CD8-positive, alpha-beta memory T cell (primary cell): Measurements from ENCODE around the gene GPC6. TPM values are rescaled to one million over a fixed set of nuclear protein-coding genes. Genes with fewer than 3 reads are reported as not detected.

ENCODE experiments used
- CTCF ChIA-PET: fragments of 350-600 bp; sonication (Branson Sonifier 250); formaldehyde crosslinking; loops from one replicate; lab custom pipeline; 2021; ENCODE audit warnings: antibody characterized with exemption; lab: Charles Lee
- POLR2A ChIA-PET: fragments of 350-600 bp; sonication (Branson Sonifier 250); formaldehyde crosslinking; loops from one replicate; lab custom pipeline; 2021; ENCODE audit warnings: antibody characterized with exemption; lab: Charles Lee
- DNase-seq, 5 donors: peaks; one replicate each; pipeline versions ENCODE4 v3.0.0 to v3.0.0-alpha.2; 2020 to 2022; ENCODE audit warnings: mixed read lengths in 1 of 5
- H3K27ac ChIP-seq: one replicate; pipeline ENCODE4 v1.7.0; 2013; ENCODE audit warnings: low read depth, mild to moderate bottlenecking, low read length, moderate library complexity
- H3K27me3 ChIP-seq: 2 replicates; pipeline ENCODE4 v1.7.0; 2013; ENCODE audit warnings: low read length, mild to moderate bottlenecking; ENCODE audit not compliant: insufficient read depth, poor library complexity, severe bottlenecking
- H3K36me3 ChIP-seq: 2 replicates; pipeline ENCODE4 v1.7.0; 2013; ENCODE audit warnings: mild to moderate bottlenecking, low read length, moderate library complexity; ENCODE audit not compliant: insufficient read depth
- H3K4me1 ChIP-seq: 2 replicates; pipeline ENCODE4 v1.7.0; 2013; ENCODE audit warnings: mild to moderate bottlenecking, low read length, moderate library complexity; ENCODE audit not compliant: insufficient read depth
- H3K4me3 ChIP-seq: 2 replicates; pipeline ENCODE4 v1.7.0; 2013; ENCODE audit warnings: mild to moderate bottlenecking, low read length
- H3K9me3 ChIP-seq: 2 replicates; pipeline ENCODE4 v1.7.0; 2013; ENCODE audit warnings: mild to moderate bottlenecking, low read length
- H3K27ac Mint-ChIP-seq, 8 donors: one replicate each; pipeline ENCODE4 v1.8.0; 2020 to 2021; ENCODE audit warnings: mixed read lengths in 8 of 8, mild to moderate bottlenecking in 6 of 8, inconsistent platforms in 3 of 8, moderate library complexity in 3 of 8
- H3K27me3 Mint-ChIP-seq, 2 donors: one replicate each; pipeline ENCODE4 v1.8.0; 2020 to 2021; ENCODE audit warnings: mixed read lengths in 2 of 2, mild to moderate bottlenecking in 1 of 2, moderate library complexity in 1 of 2
- H3K36me3 Mint-ChIP-seq, 3 donors: one replicate each; pipeline ENCODE4 v1.8.0; 2020 to 2021; ENCODE audit warnings: mixed read lengths in 3 of 3, inconsistent platforms in 1 of 3, mild to moderate bottlenecking in 1 of 3
- H3K4me1 Mint-ChIP-seq, 3 donors: one replicate each; pipeline ENCODE4 v1.8.0; 2020 to 2021; ENCODE audit warnings: mixed read lengths in 3 of 3, inconsistent platforms in 1 of 3, mild to moderate bottlenecking in 1 of 3
- H3K4me3 Mint-ChIP-seq, 7 donors: one replicate each; pipeline ENCODE4 v1.8.0; 2020 to 2021; ENCODE audit warnings: mixed read lengths in 7 of 7, mild to moderate bottlenecking in 6 of 7, moderate library complexity in 4 of 7, inconsistent platforms in 2 of 7
- H3K9me3 Mint-ChIP-seq, 5 donors: one replicate each; pipeline ENCODE4 v1.8.0; 2020 to 2022; ENCODE audit warnings: mixed read lengths in 5 of 5, mild to moderate bottlenecking in 3 of 5, moderate library complexity in 2 of 5, inconsistent platforms in 1 of 5
- polyA plus RNA-seq: library from polyadenylated mRNA; unstranded; fragments of 300-500 nt; fragmentation: Illumina TruSeq; gene quantifications from one replicate; pipeline ENCODE4 v1.2.3, GENCODE V29; 2021
- total RNA-seq, 2 experiments: library from RNA; stranded (reverse); gene quantifications; one replicate each; pipeline ENCODE4 v1.2.3, GENCODE V29; 2021

Gene GPC6
- total and polyA plus RNA-seq, 3 experiments from 2014 or later = not detected

DNA sequence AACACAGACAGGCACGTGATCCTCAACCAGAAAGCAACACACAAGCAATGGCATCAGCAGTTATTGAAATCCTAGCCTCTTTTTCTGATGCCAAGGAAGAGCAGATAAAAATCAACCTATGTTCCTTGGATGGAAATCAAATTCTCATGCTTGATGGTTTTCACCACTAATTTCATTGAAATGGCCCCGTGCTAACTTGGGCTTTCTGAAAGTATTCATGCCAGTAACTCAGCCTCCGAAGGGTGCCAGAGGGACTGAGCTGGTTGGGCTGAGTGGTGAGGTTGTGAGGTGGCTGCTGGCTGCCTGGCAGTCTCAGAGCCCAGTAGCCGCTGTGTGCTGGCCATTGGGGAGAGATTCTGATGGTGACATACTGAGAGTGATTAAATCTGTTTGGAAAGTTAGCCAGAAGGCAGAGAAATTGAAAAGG is 943.6 kb downstream of the GPC6 start:
- H3K9me3 Mint-ChIP-seq = no peaks in the 10 kb centered on the region
- no peak for DNase-seq
- POLR2A ChIA-PET = no interaction called here
- Histone ChIP-seq H3K27me3 (no peaks in the 10 kb centered on the region), H3K4me3 (no peak overlapping the region), H3K9me3 (no peaks in the 10 kb centered on the region), H3K27ac (no peak overlapping the region), H3K4me1 (no peaks in the 10 kb centered on the region), H3K36me3 (no peaks in the 10 kb centered on the region)
- no peak overlapping the region for H3K27ac Mint-ChIP-seq
- H3K4me1 Mint-ChIP-seq = no peaks in the 10 kb centered on the region
- CTCF ChIA-PET = no interaction called here
- H3K27me3 Mint-ChIP-seq = peaks cover 8 to 33% of the 10 kb centered on the region in 2 donors
- H3K4me3 Mint-ChIP-seq = no peak overlapping the region
- peaks cover 0 to 4% (median 0%) of the 10 kb centered on the region in 3 donors for H3K36me3 Mint-ChIP-seq

- H3K4me1 ChIP-seq = no peaks in the 10 kb centered on the region
- H3K9me3 ChIP-seq = no peaks in the 10 kb centered on the region
- Mint-ChIP-seq H3K4me3 (no peak overlapping the region), H3K9me3 (no peaks in the 10 kb centered on the region), H3K27me3 (peaks cover 8 to 34% of the 10 kb centered on the region in 2 donors), H3K4me1 (no peaks in the 10 kb centered on the region), H3K36me3 (peaks cover 0 to 4% (median 0%) of the 10 kb centered on the region in 3 donors), H3K27ac (no peak overlapping the region)
- H3K36me3 ChIP-seq = no peaks in the 10 kb centered on the region
- no peaks in the 10 kb centered on the region for H3K27me3 ChIP-seq
- no peak overlapping the region for H3K4me3 ChIP-seq
- H3K27ac ChIP-seq = no peak overlapping the region
- ChIA-PET CTCF (interaction anchor here (1.4 kb wide), 1 partner anchor 173 kb away, joined by 4 read pairs; no protein-coding TSS in a partner anchor), POLR2A (no interaction called here)
- no peak for DNase-seq
Observed at GRCh38 chr13:94172416-94172815, 945.8 kb downstream of the GPC6 start.

GRCh38 chr13:94173312-94173854 is 946.8 kb downstream of the GPC6 start:
- POLR2A ChIA-PET = no interaction called here

GRCh38 chr13:94174009-94174408 is 947.4 kb downstream of the GPC6 start:
- H3K36me3 Mint-ChIP-seq = peaks cover 0 to 4% (median 0%) of the 10 kb centered on the region in 3 donors
- no peak for DNase-seq
- H3K4me3 Mint-ChIP-seq = no peak overlapping the region
- peaks cover 5 to 7% (median 7%) of the 10 kb centered on the region in 3 donors for H3K4me1 Mint-ChIP-seq
- ChIA-PET POLR2A (no interaction called here), CTCF (interaction anchor here (1.1 to 1.7 kb wide), 2 partner anchors 12 to 23 kb away, joined by 3 read pairs; no protein-coding TSS in a partner anchor)
- H3K36me3 ChIP-seq = no peaks in the 10 kb centered on the region
- no peaks in the 10 kb centered on the region for H3K27me3 ChIP-seq
- no peak overlapping the region for H3K27ac Mint-ChIP-seq
- H3K27me3 Mint-ChIP-seq = peaks cover 8 to 34% of the 10 kb centered on the region in 2 donors
- no peak overlapping the region for H3K4me3 ChIP-seq
- H3K9me3 Mint-ChIP-seq = no peaks in the 10 kb centered on the region
- H3K4me1 ChIP-seq = no peaks in the 10 kb centered on the region
- H3K9me3 ChIP-seq = no peaks in the 10 kb centered on the region
- H3K27ac ChIP-seq = no peak overlapping the region

More at GRCh38 chr13:94173312-94173854, 946.8 kb downstream of the GPC6 start:
- DNase-seq = no peak
- Histone ChIP-seq H3K27me3 (no peaks in the 10 kb centered on the region), H3K36me3 (no peaks in the 10 kb centered on the region), H3K4me1 (no peaks in the 10 kb centered on the region), H3K4me3 (no peak overlapping the region), H3K27ac (no peak overlapping the region), H3K9me3 (no peaks in the 10 kb centered on the region)
- no peak overlapping the region for H3K4me3 Mint-ChIP-seq
- H3K4me1 Mint-ChIP-seq = peaks cover 0 to under 1% (median under 1%) of the 10 kb centered on the region in 3 donors
- CTCF ChIA-PET = interaction anchor here (1.1 to 1.7 kb wide), 2 partner anchors 11 to 22 kb away, joined by 3 read pairs; no protein-coding TSS in a partner anchor
- no peak overlapping the region for H3K27ac Mint-ChIP-seq
- peaks cover 8 to 34% of the 10 kb centered on the region in 2 donors for H3K27me3 Mint-ChIP-seq
- H3K9me3 Mint-ChIP-seq = no peaks in the 10 kb centered on the region
- H3K36me3 Mint-ChIP-seq = peaks cover 0 to 4% (median 0%) of the 10 kb centered on the region in 3 donors

DNA sequence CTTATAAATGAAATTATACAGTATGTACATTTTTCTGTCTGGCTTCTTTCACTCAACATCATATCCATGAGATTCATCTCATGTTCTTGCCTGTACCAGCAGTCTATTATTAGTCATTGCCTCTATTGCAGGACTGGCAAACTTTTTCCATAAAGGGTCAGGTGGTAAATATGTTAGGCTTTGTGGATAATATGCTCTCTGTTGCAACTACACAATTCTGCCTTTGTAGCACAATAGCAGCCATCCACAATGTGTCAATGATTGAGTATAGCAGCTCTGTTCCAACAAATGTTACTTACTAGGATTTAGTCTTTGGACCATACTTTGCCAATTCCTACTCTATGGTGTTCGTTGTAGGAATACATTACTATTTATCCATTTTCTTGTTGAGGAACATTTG is 948.5 kb downstream of the GPC6 start:
- POLR2A ChIA-PET = no interaction called here
- CTCF ChIA-PET = no interaction called here
- no peak for DNase-seq
- no peak overlapping the region for H3K27ac Mint-ChIP-seq
- Histone ChIP-seq H3K9me3 (no peaks in the 10 kb centered on the region), H3K4me3 (no peak overlapping the region), H3K36me3 (no peaks in the 10 kb centered on the region), H3K27ac (no peak overlapping the region), H3K4me1 (no peaks in the 10 kb centered on the region), H3K27me3 (no peaks in the 10 kb centered on the region)
- H3K36me3 Mint-ChIP-seq = peaks cover 0 to 4% (median 0%) of the 10 kb centered on the region in 3 donors
- peaks cover 10 to 28% of the 10 kb centered on the region in 2 donors for H3K27me3 Mint-ChIP-seq
- no peaks in the 10 kb centered on the region for H3K9me3 Mint-ChIP-seq
- H3K4me1 Mint-ChIP-seq = peaks cover 5 to 9% (median 8%) of the 10 kb centered on the region in 3 donors
- no peak overlapping the region for H3K4me3 Mint-ChIP-seq

DNA sequence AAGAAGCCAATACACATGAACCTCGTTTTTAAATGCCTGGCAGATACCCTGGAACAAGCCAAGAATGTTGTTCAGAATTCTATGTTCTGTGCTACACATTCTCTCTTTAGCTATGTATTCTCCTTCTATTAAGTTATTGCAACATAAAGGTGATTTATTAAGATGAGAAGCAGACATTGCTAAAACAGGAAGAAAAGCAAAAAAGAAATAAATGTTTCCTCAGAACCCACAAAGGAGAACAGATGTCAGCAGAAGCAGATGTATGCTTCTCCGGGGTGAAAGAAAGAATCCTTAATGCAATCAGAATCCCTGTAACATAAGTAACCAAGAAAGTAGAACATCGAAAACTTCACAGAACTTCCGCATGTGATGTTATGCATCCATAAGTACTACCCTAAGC is 950.0 kb downstream of the GPC6 start:
- Histone ChIP-seq H3K9me3 (no peaks in the 10 kb centered on the region), H3K27ac (no peak overlapping the region), H3K27me3 (no peaks in the 10 kb centered on the region), H3K36me3 (no peaks in the 10 kb centered on the region), H3K4me3 (no peak overlapping the region), H3K4me1 (no peaks in the 10 kb centered on the region)
- Mint-ChIP-seq H3K4me1 (peaks cover 5 to 9% (median 8%) of the 10 kb centered on the region in 3 donors), H3K36me3 (peaks cover 0 to 4% (median 0%) of the 10 kb centered on the region in 3 donors), H3K4me3 (no peak overlapping the region), H3K27ac (no peak overlapping the region), H3K9me3 (no peaks in the 10 kb centered on the region), H3K27me3 (peaks cover 7 to 15% of the 10 kb centered on the region in 2 donors)
- ChIA-PET CTCF (no interaction called here), POLR2A (no interaction called here)
- DNase-seq = no peak

- DNase-seq = no peak
- Histone ChIP-seq H3K4me3 (no peak overlapping the region), H3K4me1 (no peaks in the 10 kb centered on the region), H3K36me3 (no peaks in the 10 kb centered on the region), H3K27me3 (no peaks in the 10 kb centered on the region), H3K27ac (no peak overlapping the region), H3K9me3 (no peaks in the 10 kb centered on the region)
- CTCF ChIA-PET = no interaction called here
- Mint-ChIP-seq H3K4me1 (peaks cover 5 to 9% (median 8%) of the 10 kb centered on the region in 3 donors), H3K9me3 (no peaks in the 10 kb centered on the region), H3K27me3 (peaks cover 7 to 10% of the 10 kb centered on the region in 2 donors), H3K27ac (no peak overlapping the region), H3K36me3 (peaks cover 0 to 4% (median 0%) of the 10 kb centered on the region in 3 donors), H3K4me3 (no peak overlapping the region)
- POLR2A ChIA-PET = no interaction called here
Observed at GRCh38 chr13:94177041-94177440, 950.4 kb downstream of the GPC6 start.

DNA sequence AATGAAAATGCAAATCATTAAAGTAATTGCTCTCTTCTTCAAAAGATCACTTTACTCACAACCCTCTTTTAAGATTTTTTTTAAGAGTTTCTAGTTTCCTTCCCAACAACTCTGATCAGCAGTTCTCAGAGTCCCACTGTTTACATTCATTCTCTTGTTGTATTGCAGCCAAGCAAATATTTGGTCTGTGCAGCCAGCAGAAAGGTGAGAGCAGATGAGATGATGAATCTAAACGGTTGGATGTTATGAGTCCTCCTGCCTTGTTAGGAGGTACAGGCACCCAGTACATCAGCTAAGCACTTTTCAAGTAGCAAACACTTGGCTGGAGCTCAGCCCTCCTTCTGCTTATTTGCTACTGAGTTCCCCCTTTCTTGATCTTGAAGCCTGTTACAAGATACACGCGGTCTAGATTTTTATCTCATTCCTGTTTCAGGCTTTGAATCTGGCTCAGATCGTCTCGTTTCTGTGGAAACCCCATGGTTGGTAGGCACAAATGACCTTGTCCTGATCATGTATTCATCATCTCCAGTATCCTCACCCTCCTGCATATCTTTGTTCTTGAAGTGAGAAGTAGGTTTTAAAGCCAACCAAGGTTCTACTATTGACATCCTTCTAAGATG is 952.1 kb downstream of the GPC6 start:
- no peak overlapping the region for H3K27ac ChIP-seq
- H3K9me3 ChIP-seq = no peaks in the 10 kb centered on the region
- Mint-ChIP-seq H3K4me3 (no peak overlapping the region), H3K36me3 (no peaks in the 10 kb centered on the region), H3K27ac (no peak overlapping the region), H3K9me3 (no peaks in the 10 kb centered on the region), H3K27me3 (peaks cover 4% of the 10 kb centered on the region in 2 donors), H3K4me1 (peaks cover 5 to 9% (median 8%) of the 10 kb centered on the region in 3 donors)
- H3K27me3 ChIP-seq = no peaks in the 10 kb centered on the region
- CTCF ChIA-PET = no interaction called here
- no peaks in the 10 kb centered on the region for H3K4me1 ChIP-seq
- DNase-seq = no peak
- H3K4me3 ChIP-seq = no peak overlapping the region
- no peaks in the 10 kb centered on the region for H3K36me3 ChIP-seq
- POLR2A ChIA-PET = no interaction called here
